Stimulated activated memory B cell treated with anti-CD40 and anti-IgM and Interleukin-4, amounts not matched to agents 10 μg/mL and 1 μg/mL and 100 μg/mL, for 72 hours (primary cell): ENCODE measurements around the gene GRK5.

ENCODE experiments used
- ATAC-seq: fragments of 150-1000 bp; cut with Tn5 transposase; 2 replicates; pipeline ENCODE4 v1.10.0; 2021
- H3K27ac Mint-ChIP-seq: one replicate; pipeline ENCODE4 v1.8.0; 2022; ENCODE audit warnings: mild to moderate bottlenecking, mixed read lengths
- H3K27me3 Mint-ChIP-seq: one replicate; pipeline ENCODE4 v1.8.0; 2022; ENCODE audit warnings: mixed read lengths
- H3K36me3 Mint-ChIP-seq: one replicate; pipeline ENCODE4 v1.8.0; 2022; ENCODE audit warnings: mixed read lengths
- H3K4me1 Mint-ChIP-seq: one replicate; pipeline ENCODE4 v1.8.0; 2022; ENCODE audit warnings: mixed read lengths
- H3K4me3 Mint-ChIP-seq: one replicate; pipeline ENCODE4 v1.8.0; 2022; ENCODE audit warnings: mild to moderate bottlenecking, moderate library complexity, mixed read lengths
- H3K9me3 Mint-ChIP-seq: one replicate; pipeline ENCODE4 v1.8.0; 2022; ENCODE audit warnings: mixed read lengths

The GRK5 gene

DNA sequence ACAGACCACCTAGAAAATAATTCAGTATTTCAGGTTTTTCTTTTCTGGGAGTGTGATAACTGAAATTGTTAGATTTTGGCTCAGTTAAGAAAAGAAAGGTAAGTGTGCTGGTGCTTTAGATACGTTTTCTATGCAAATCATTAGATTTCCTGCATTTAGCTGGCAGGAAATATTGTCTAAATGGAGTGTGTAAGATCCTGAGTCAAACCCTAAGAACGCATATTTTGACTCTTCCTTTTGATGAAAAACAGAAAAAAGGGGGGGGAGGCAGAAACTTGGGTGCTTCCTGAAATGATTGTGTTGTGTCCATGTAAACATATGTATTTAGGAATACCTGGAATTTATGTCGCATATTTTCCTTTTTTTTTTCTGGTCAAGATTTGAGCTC, 1.2 kb downstream of the GRK5 start:
- Mint-ChIP-seq H3K27ac (peak overlapping the region; percentile 52), H3K27me3 (no peaks in the 10 kb centered on the region), H3K36me3 (no peaks in the 10 kb centered on the region), H3K4me1 (peaks cover 40% of the 10 kb centered on the region), H3K9me3 (no peaks in the 10 kb centered on the region), H3K4me3 (peak overlapping the region; percentile 80)
- no peak for ATAC-seq

DNA sequence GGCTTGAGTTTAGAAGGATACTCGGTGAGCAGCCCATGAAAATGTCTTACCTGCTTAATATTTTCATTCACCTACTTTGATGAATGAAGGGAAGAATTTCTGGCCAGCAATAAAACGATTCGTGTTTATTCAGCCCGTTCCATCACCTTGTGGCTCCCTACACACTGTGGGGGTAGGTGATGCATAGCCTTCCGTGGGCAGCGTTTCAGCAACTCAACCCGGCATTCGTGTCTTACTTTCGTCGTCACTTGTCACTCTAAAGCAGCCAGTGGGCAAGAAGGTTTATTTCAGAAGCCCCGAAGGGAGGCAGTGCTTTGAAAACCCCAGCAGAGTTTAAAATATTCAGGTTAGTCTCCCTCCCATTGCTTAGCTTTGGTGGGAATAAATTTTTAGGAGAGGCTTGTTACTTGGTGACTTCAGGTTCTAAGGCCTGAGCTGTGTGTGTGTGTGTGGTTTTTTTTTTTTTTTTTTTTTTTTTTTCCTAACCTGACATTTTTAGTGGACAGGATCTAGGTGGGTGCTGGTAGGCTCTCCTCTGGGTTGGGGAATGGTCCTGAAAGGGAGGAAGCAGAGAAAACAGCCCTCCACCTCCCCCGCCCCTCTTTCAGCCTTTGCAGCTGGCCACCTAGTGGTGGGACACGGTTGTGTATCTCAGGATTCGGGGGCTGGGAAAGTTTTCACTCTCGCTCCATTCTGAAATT, 1.8 kb downstream of the GRK5 start:
- no peaks in the 10 kb centered on the region for H3K27me3 Mint-ChIP-seq
- H3K36me3 Mint-ChIP-seq = no peaks in the 10 kb centered on the region
- H3K9me3 Mint-ChIP-seq = no peaks in the 10 kb centered on the region
- ATAC-seq = no peak
- H3K27ac Mint-ChIP-seq = peak overlapping the region; percentile 52
- peaks cover 44% of the 10 kb centered on the region for H3K4me1 Mint-ChIP-seq
- peak overlapping the region; percentile 80 for H3K4me3 Mint-ChIP-seq

DNA sequence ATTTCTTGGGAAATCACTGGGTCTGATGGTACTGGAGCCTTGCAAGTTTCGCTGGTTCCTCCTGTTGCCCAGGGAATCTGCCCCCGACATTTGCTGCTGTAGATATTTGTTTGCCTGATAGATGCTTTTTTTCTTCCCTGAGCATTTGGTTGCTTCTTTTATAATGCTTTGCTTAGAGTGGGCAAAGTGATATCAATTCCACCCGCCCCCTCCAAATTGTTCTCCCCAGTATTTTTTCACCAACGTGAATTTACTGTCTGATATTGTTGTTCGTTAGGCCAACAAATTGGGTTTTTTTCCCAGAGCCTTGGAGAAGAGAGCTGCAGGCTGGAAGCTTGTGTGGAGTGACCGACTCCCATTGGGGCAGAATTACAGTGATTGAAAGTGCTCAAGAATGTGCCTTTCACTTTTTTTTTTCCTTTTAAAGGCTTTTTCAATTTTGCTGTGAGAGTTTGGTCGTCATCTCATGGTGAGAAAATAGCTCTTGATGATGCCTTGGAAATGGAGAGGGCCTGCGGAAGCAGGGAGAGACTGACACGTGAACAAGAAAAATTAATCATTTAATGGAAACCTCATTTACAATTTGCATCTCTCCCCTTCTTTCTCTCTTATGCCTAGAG, 2.5 kb downstream of the GRK5 start:
- ATAC-seq = no peak
- H3K9me3 Mint-ChIP-seq = no peaks in the 10 kb centered on the region
- H3K4me3 Mint-ChIP-seq = peak overlapping the region; percentile 80

DNA sequence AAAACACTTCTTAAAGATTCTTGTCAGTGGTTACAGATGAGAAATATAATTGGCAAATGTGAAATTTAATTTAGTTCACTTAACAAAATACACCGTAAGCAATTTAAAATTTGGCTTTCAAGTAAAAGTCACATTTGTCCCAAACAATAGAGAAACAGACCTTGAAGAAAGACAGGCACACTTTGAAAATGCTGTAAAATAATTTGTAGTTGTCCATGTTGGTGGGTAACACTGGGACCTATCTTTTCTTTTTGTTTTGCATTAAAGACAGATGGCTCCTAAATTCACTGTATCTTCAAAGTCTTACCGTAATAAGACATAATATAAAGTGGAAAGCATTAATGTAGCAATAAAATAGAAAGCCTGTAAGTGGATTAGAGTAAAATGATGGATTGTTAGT, 3.3 kb downstream of the GRK5 start:
- H3K4me3 Mint-ChIP-seq = no peak overlapping the region

More for the DNA sequence above, 2.5 kb downstream of the GRK5 start:
- Mint-ChIP-seq H3K27ac (peak overlapping the region; percentile 52), H3K27me3 (no peaks in the 10 kb centered on the region), H3K4me1 (peaks cover 45% of the 10 kb centered on the region), H3K36me3 (no peaks in the 10 kb centered on the region)

DNA sequence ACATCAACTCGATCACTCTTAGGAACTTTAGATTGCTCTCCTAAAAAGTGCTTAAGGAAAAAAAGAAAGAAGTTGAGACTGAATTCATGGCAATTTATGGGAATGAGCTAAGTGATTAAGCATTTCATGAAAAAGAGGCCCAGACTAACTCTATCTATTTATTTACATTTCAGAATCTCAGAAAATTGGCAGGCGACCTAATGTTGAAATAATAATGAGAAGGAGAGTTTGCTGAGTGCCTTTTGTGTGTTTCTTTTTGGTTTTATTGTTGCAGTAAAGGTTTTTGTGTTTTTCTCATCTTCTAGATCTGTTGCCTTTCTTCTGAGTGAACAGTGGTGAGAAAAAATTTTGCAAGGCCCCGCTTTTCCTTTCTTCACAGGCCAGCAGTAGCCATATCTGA, 3.8 kb downstream of the GRK5 start:
- no peak overlapping the region for H3K4me3 Mint-ChIP-seq
- no peak for ATAC-seq
- H3K27ac Mint-ChIP-seq = peak overlapping the region; percentile 74
- H3K4me1 Mint-ChIP-seq = peaks cover 49% of the 10 kb centered on the region
- H3K27me3 Mint-ChIP-seq = no peaks in the 10 kb centered on the region
- H3K9me3 Mint-ChIP-seq = no peaks in the 10 kb centered on the region
- no peaks in the 10 kb centered on the region for H3K36me3 Mint-ChIP-seq

More for the DNA sequence above, 3.3 kb downstream of the GRK5 start:
- ATAC-seq = no peak
- Mint-ChIP-seq H3K27me3 (no peaks in the 10 kb centered on the region), H3K4me1 (peaks cover 52% of the 10 kb centered on the region), H3K9me3 (no peaks in the 10 kb centered on the region), H3K27ac (no peak overlapping the region), H3K36me3 (no peaks in the 10 kb centered on the region)

GRCh38 chr10:119211625-119212441, 4.5 kb downstream of the GRK5 start:
- no peaks in the 10 kb centered on the region for H3K27me3 Mint-ChIP-seq
- H3K36me3 Mint-ChIP-seq = no peaks in the 10 kb centered on the region
- ATAC-seq = no peak

GRCh38 chr10:119215371-119215770, 8.0 kb downstream of the GRK5 start:
- Mint-ChIP-seq H3K4me3 (no peak overlapping the region), H3K27ac (peak overlapping the region; percentile 68), H3K4me1 (peaks cover 33% of the 10 kb centered on the region), H3K27me3 (no peaks in the 10 kb centered on the region), H3K36me3 (no peaks in the 10 kb centered on the region), H3K9me3 (no peaks in the 10 kb centered on the region)
- no peak for ATAC-seq

More at GRCh38 chr10:119211625-119212441, 4.5 kb downstream of the GRK5 start:
- Mint-ChIP-seq H3K27ac (peak overlapping the region; percentile 74), H3K4me3 (no peak overlapping the region), H3K4me1 (peaks cover 44% of the 10 kb centered on the region), H3K9me3 (no peaks in the 10 kb centered on the region)

DNA sequence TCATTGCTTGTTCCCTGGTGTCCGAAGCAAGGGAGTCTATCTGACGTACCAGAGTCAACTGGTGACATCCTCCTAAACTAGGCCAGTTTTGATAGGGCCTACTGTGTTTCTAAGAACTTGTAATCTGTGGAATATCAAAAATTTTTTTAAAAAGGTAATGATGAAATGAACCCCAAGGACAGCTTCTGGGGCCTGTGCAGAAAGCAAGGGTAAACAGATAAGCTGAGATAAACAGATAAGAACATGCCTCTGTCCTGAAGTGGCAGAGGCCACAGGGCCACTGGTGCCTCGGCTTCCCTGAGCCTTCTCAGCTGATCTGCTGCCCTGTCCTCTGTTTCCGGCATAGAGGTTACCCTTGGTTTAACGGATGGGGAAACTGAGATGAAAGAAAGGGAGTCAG, 8.8 kb downstream of the GRK5 start:
- Mint-ChIP-seq H3K36me3 (no peaks in the 10 kb centered on the region), H3K4me3 (no peak overlapping the region), H3K4me1 (peaks cover 37% of the 10 kb centered on the region), H3K27me3 (no peaks in the 10 kb centered on the region), H3K27ac (no peak overlapping the region), H3K9me3 (no peaks in the 10 kb centered on the region)
- no peak for ATAC-seq

GRCh38 chr10:119217401-119217800, 10.0 kb downstream of the GRK5 start:
- ATAC-seq = no peak

GRCh38 chr10:119217991-119218490, 10.7 kb downstream of the GRK5 start:
- Mint-ChIP-seq H3K36me3 (no peaks in the 10 kb centered on the region), H3K27ac (peak overlapping the region; percentile 29), H3K4me1 (peaks cover 49% of the 10 kb centered on the region), H3K9me3 (no peaks in the 10 kb centered on the region), H3K4me3 (no peak overlapping the region), H3K27me3 (no peaks in the 10 kb centered on the region)
- ATAC-seq = no peak

More at GRCh38 chr10:119217401-119217800, 10.0 kb downstream of the GRK5 start:
- Mint-ChIP-seq H3K27ac (peak overlapping the region; percentile 29), H3K4me1 (peaks cover 49% of the 10 kb centered on the region), H3K9me3 (no peaks in the 10 kb centered on the region), H3K36me3 (no peaks in the 10 kb centered on the region), H3K27me3 (no peaks in the 10 kb centered on the region), H3K4me3 (no peak overlapping the region)

GRCh38 chr10:119219871-119220270, 12.5 kb downstream of the GRK5 start:
- Mint-ChIP-seq H3K36me3 (no peaks in the 10 kb centered on the region), H3K4me1 (peaks cover 44% of the 10 kb centered on the region), H3K27me3 (no peaks in the 10 kb centered on the region), H3K27ac (no peak overlapping the region), H3K4me3 (no peak overlapping the region), H3K9me3 (no peaks in the 10 kb centered on the region)
- no peak for ATAC-seq

GRCh38 chr10:119221201-119221600, 13.8 kb downstream of the GRK5 start:
- peaks cover 37% of the 10 kb centered on the region for H3K4me1 Mint-ChIP-seq
- ATAC-seq = no peak
- H3K27me3 Mint-ChIP-seq = no peaks in the 10 kb centered on the region
- no peak overlapping the region for H3K4me3 Mint-ChIP-seq
- H3K36me3 Mint-ChIP-seq = no peaks in the 10 kb centered on the region
- no peaks in the 10 kb centered on the region for H3K9me3 Mint-ChIP-seq
- H3K27ac Mint-ChIP-seq = no peak overlapping the region

- H3K27me3 Mint-ChIP-seq = no peaks in the 10 kb centered on the region
- H3K9me3 Mint-ChIP-seq = no peaks in the 10 kb centered on the region
- ATAC-seq = peak; percentile 80
- no peaks in the 10 kb centered on the region for H3K36me3 Mint-ChIP-seq
- peak overlapping the region; percentile 50 for H3K4me3 Mint-ChIP-seq
- peaks cover 37% of the 10 kb centered on the region for H3K4me1 Mint-ChIP-seq
- H3K27ac Mint-ChIP-seq = peak overlapping the region; percentile 89
These were observed 14.3 kb downstream of the GRK5 start for GRCh38 chr10:119221666-119222065.

DNA sequence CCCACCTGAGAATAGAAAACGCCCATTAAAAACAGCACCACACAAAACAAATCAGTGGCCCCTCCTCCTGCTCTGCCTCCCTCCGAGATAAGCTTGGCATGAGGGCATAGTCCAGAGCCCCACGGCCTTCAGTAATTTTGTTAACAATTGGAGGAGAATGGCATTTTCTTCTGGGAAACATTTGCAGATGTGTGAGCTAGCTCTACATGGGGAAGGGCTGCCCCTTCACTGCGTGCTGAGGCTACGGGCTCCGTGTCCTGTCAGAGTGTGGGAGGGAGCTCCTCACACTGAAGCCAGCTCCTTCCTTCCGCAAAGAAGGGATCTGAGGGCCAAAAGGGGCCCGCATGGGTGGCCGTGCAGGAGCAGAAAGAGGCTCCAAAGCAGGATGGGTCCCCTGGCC, 15.2 kb downstream of the GRK5 start:
- ATAC-seq = no peak
- no peaks in the 10 kb centered on the region for H3K27me3 Mint-ChIP-seq
- H3K27ac Mint-ChIP-seq = peak overlapping the region; percentile 89
- peaks cover 32% of the 10 kb centered on the region for H3K4me1 Mint-ChIP-seq
- H3K36me3 Mint-ChIP-seq = no peaks in the 10 kb centered on the region
- no peak overlapping the region for H3K4me3 Mint-ChIP-seq
- no peaks in the 10 kb centered on the region for H3K9me3 Mint-ChIP-seq

GRCh38 chr10:119222966-119223386, 15.6 kb downstream of the GRK5 start:
- H3K36me3 Mint-ChIP-seq = no peaks in the 10 kb centered on the region
- ATAC-seq = no peak
- peaks cover 28% of the 10 kb centered on the region for H3K4me1 Mint-ChIP-seq
- no peaks in the 10 kb centered on the region for H3K9me3 Mint-ChIP-seq
- H3K4me3 Mint-ChIP-seq = no peak overlapping the region
- H3K27ac Mint-ChIP-seq = peak overlapping the region; percentile 89
- no peaks in the 10 kb centered on the region for H3K27me3 Mint-ChIP-seq
